ENCODE measurements around the gene ZNF814. TPM values are rescaled to one million over a fixed set of nuclear protein-coding genes. Genes with fewer than 3 reads are reported as not detected.
"Not testable (repeated sequence)": the region's sequence is repeated elsewhere in the genome, so short reads cannot be mapped to it uniquely, and the experiment has no call there.

The ZNF814 gene
- total RNA-seq, 2 experiments from 2014 or later = 25.0 to 27.9 TPM

- no peak for TF ChIP-seq CTCF (IDR thresholded peaks at IDR 0.05)
- no peak for ATAC-seq
- POLR2A ChIA-PET = interaction anchor here (1.0 to 2.0 kb wide), 4 partner anchors 10 to 66 kb away, joined by 3 to 6 read pairs (median 4); partner anchors contain the start of gene ZNF417
Measured at GRCh38 chr19:57850553-57851017, 38.3 kb downstream of the ZNF814 start.

GRCh38 chr19:57849666-57850473, 39.0 kb downstream of the ZNF814 start, which contains the start of gene ZNF587:
Gene ZNF587 (plus strand): TSS chr19:57849859. CDS start chr19:57850039, 180 bp downstream.
- H3K9me3 Mint-ChIP-seq; H3K27me3 Mint-ChIP-seq; intact Hi-C loops (cut with micrococcal nuclease): not testable (repeated sequence)
- H3K4me3 Mint-ChIP-seq = peak within 1 kb of the TSS; percentile 95
- DNase-seq (peak; percentile 91), ATAC-seq (peak; percentile 98)
- peaks cover 28% of the 10 kb centered on the region for H3K4me1 Mint-ChIP-seq (ENCODE audit: low read depth)
- H3K27ac Mint-ChIP-seq = peak within 1 kb of the TSS; percentile 94
- POLR2A ChIA-PET = interaction anchor here (1.0 to 2.0 kb wide), 5 partner anchors 10 to 105 kb away, joined by 3 to 6 read pairs (median 4); partner anchors contain the start of gene ZNF417
- CTCF ChIA-PET = interaction anchor here (1.2 kb wide), 1 partner anchor 52 kb away, joined by 3 read pairs; no protein-coding TSS in a partner anchor
- H3K36me3 Mint-ChIP-seq (ENCODE audit: low read depth) = peaks cover 58% of the 10 kb centered on the region

More at GRCh38 chr19:57850553-57851017, 38.3 kb downstream of the ZNF814 start:
- Mint-ChIP-seq H3K9me3 (peaks cover 7% of the 10 kb centered on the region), H3K36me3 (ENCODE audit: low read depth) (peaks cover 58% of the 10 kb centered on the region), H3K27ac (peak overlapping the region; percentile 94), H3K4me3 (peak overlapping the region; percentile 95), H3K4me1 (ENCODE audit: low read depth) (peaks cover 28% of the 10 kb centered on the region), H3K27me3 (no peaks in the 10 kb centered on the region)
- intact Hi-C loops (cut with micrococcal nuclease) = no loop called here
- peak; percentile 44 for DNase-seq
- CTCF ChIA-PET = interaction anchor here (1.2 kb wide), 1 partner anchor 51 kb away, joined by 3 read pairs; no protein-coding TSS in a partner anchor

DNA sequence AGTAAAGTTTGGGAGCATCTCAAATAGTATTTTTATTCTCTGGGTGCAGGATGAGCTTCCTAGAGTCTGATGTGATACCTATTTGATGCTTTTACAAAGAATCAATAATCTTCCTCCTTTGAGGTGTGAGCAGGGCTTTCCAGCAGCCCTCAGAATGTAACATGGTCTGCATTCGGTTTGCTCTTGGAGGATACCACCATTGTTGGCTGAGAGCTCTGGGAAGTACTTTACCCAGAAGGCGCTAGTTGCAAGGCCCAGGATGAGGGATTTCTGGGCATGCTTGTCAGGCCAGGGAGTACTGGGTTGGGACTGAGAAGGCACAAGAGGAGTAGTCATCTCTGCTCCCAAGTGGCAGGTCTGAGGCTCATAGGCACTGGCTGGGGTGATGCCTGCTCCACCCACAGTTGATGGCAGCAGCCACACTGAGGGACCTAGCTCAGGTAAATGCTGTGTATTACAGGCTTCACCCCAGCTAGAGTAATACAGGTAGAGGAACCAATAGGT, 39.6 kb downstream of the ZNF814 start:
- CTCF ChIA-PET; ATAC-seq; DNase-seq; H3K9me3 Mint-ChIP-seq; intact Hi-C loops (cut with micrococcal nuclease); H3K27me3 Mint-ChIP-seq: not testable (repeated sequence)
- POLR2A ChIA-PET = interaction anchor here (1.2 to 1.7 kb wide), 3 partner anchors 9 to 105 kb away, joined by 3 to 6 read pairs (median 4); no protein-coding TSS in a partner anchor
- Mint-ChIP-seq H3K4me3 (peak overlapping the region; percentile 95), H3K27ac (peak overlapping the region; percentile 94), H3K36me3 (ENCODE audit: low read depth) (peaks cover 58% of the 10 kb centered on the region), H3K4me1 (ENCODE audit: low read depth) (peaks cover 28% of the 10 kb centered on the region)

- H3K27ac Mint-ChIP-seq; H3K9me3 Mint-ChIP-seq; CTCF ChIA-PET; ATAC-seq; H3K27me3 Mint-ChIP-seq; DNase-seq; intact Hi-C loops (cut with micrococcal nuclease); H3K4me3 Mint-ChIP-seq: not testable (repeated sequence)
- POLR2A ChIA-PET = interaction anchor here (0.6 to 1.1 kb wide), 2 partner anchors 28 to 72 kb away, joined by 3 to 4 read pairs; no protein-coding TSS in a partner anchor
- Mint-ChIP-seq H3K4me1 (ENCODE audit: low read depth) (peaks cover 25% of the 10 kb centered on the region), H3K36me3 (ENCODE audit: low read depth) (peaks cover 55% of the 10 kb centered on the region)
Measured at GRCh38 chr19:57847164-57847563, 41.7 kb downstream of the ZNF814 start.

GRCh38 chr19:57841122-57841763, 47.6 kb downstream of the ZNF814 start:
- DNase-seq (no peak), ATAC-seq (no peak)
- Mint-ChIP-seq H3K9me3 (no peaks in the 10 kb centered on the region), H3K4me1 (ENCODE audit: low read depth) (peaks cover 20% of the 10 kb centered on the region), H3K27me3 (no peaks in the 10 kb centered on the region), H3K36me3 (ENCODE audit: low read depth) (peaks cover 64% of the 10 kb centered on the region), H3K4me3 (no peak overlapping the region), H3K27ac (no peak overlapping the region)
- ChIA-PET POLR2A (no interaction called here), CTCF (no interaction called here)
- intact Hi-C loops (cut with micrococcal nuclease) = no loop called here
- TF ChIP-seq CTCF (IDR thresholded peaks at IDR 0.05) = no peak

DNA sequence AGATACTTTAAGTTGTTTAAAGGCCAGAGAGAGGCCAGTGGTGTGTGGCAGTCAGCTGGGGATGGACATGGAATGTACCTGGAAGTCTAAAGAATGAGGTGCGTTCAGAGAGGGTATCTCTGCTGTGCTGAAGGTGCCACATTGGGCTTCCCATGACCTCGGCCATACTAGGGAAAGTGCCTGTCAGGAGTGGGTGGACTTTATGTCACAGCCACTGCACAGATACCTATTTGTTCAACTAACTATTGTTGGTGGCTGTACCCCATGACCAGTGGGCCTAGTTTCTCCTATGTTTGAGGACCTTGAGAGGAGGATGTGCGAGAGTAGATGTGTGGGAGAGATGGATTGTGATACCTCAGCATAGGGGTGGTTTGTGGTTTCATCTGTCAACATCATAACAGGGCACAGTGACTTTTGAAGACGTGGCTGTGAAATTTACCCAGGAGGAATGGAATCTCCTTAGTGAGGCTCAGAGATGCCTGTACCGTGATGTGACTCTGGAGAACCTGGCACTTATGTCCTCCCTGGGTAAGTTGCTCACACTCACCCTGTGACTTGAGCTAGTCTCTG, 50.1 kb downstream of the ZNF814 start:
- H3K9me3 Mint-ChIP-seq; intact Hi-C loops (cut with micrococcal nuclease); POLR2A ChIA-PET; DNase-seq; H3K4me3 Mint-ChIP-seq; H3K27me3 Mint-ChIP-seq; CTCF ChIA-PET: not testable (repeated sequence)
- peaks cover 49% of the 10 kb centered on the region for H3K36me3 Mint-ChIP-seq (ENCODE audit: low read depth)
- peak; percentile 83 for ATAC-seq
- H3K4me1 Mint-ChIP-seq (ENCODE audit: low read depth) = peaks cover 17% of the 10 kb centered on the region
- peak overlapping the region; percentile 60 for H3K27ac Mint-ChIP-seq

- CTCF ChIA-PET; ATAC-seq; H3K4me3 Mint-ChIP-seq; H3K27me3 Mint-ChIP-seq; intact Hi-C loops (cut with micrococcal nuclease); H3K9me3 Mint-ChIP-seq; H3K27ac Mint-ChIP-seq; POLR2A ChIA-PET; DNase-seq: not testable (repeated sequence)
- H3K36me3 Mint-ChIP-seq (ENCODE audit: low read depth) = peaks cover 41% of the 10 kb centered on the region
- peaks cover 21% of the 10 kb centered on the region for H3K4me1 Mint-ChIP-seq (ENCODE audit: low read depth)
Measured at GRCh38 chr19:57836991-57837390, 51.8 kb downstream of the ZNF814 start.

Measured in activated CD8-positive, alpha-beta T cell treated with anti-CD3 and anti-CD28 coated beads for 36 hours (primary cell).